DMS153 treated with DMSO at 0.1 percent for 48 hours (cell line): ENCODE measurements around the gene CELA2A.
"Not testable (repeated sequence)": the region's sequence is repeated elsewhere in the genome, so short reads cannot be mapped to it uniquely, and the experiment has no call there.

Experiments used
- DNase-seq: peaks from one replicate; lab custom pipeline; 2025; ENCODE audit not compliant: unreplicated experiment; lab: John Stamatoyannopoulos, UW

CELA2A gene

GRCh38 chr1:15424981-15425380 lies 31.6 kb upstream of the CELA2A start:
- DNase-seq = no peak

DNA sequence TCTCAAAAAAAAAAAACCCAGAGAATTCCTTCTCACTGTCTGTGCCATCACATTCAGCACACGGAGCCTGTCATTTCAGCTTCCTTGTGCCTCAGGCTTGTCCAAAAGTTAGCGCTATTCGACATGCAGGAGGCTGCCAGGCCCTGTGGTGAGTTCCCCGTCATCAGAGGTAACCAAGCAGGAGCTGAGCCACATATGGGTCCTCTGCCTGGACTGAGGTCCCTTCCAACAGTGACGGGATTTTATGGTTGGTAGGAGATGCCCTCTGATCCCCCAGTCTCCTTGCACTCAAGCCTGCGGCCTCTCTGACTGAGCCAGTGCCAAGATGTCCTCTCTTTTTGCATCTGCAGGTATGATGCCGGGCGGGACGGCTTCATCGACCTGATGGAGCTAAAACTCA lies 31.0 kb upstream of the CELA2A start:
- no peak for DNase-seq

DNA sequence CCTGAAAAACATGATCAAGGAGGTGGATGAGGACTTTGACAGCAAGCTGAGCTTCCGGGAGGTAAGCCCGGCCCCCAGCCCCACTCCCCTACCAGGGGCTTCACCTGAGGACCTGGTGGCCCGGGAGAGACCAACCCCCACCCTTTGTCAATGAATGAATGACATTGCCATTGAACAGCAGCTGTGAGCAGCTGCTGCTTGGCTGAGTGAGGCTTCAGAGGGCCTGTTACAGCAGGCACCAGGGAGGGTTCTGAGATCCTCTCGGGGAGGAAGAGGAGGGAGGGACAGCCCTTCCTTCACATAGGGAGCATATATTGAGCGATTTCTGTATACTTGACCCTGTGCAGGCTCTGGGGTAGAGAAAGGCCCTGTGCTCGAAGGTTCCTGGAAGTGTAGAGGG lies 30.6 kb upstream of the CELA2A start:
- no peak for DNase-seq

GRCh38 chr1:15426492-15427279 lies 29.8 kb upstream of the CELA2A start:
- no peak for DNase-seq

DNA sequence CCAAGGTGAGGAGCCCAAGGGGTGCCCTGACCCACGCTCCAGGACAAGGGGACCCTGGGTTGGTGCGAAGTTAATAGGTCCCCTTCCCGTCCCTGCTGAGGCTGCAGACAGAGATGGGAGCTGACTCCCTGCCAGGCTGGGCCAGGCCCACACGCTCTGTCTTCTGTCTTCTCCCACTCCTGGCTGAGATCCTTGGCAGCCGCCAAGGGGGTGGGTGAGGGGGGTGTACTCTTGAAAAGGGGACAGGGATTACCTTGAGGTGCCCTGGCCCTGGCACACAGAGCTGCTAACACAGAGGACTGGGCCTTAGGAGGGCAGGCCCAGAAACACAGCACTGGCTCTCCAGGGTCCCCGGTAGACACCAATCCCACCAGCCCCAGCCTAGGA lies 29.3 kb upstream of the CELA2A start:
- DNase-seq = no peak

DNA sequence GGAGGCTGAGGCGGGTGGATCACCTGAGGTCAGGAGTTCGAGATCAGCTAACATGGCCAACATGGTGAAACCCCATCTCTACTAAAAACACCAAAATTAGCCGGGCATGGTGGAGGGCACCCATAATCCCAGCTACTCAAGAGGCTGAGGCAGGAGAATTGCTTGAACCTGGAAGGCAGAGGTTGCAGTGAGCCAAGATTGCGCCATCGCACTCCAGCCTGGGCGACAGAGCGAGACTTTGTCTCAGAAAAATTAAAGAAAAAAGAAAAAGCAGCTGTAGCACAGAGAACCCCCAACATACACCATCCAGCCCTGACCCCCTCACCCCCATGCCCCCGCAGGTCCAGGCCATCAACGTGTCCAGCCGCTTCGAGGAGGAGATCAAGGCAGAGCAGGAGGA lies 28.3 kb upstream of the CELA2A start:
- not testable (repeated sequence) for DNase-seq

GRCh38 chr1:15428815-15429435 lies 27.6 kb upstream of the CELA2A start:
- DNase-seq = no peak

GRCh38 chr1:15429701-15430149 lies 26.8 kb upstream of the CELA2A start:
- no peak for DNase-seq

GRCh38 chr1:15430787-15431570 lies 25.6 kb upstream of the CELA2A start:
- no peak for DNase-seq

- no peak for DNase-seq
These were observed 25.0 kb upstream of the CELA2A start for GRCh38 chr1:15431571-15431948.

GRCh38 chr1:15432324-15432723 lies 24.2 kb upstream of the CELA2A start:
- DNase-seq = no peak

DNA sequence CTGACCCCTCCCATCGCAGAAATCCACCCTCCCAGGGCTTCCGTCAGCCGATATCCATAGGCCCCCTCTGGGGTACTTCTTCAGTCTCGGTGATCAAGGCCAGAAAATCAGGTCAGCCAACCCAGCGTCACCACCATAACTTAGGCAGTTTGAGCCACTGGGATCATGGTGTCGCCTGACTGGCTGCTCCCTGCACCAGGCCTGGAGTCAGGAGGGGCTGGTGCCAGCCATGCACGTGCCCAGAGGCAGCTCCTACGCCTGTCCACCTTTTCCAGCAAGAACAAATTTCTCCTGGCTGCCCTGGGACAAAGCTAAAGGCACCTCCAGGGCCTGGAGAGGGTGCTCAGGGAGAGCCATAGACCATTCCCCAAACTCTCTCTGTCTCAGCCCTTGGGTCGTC lies 23.1 kb upstream of the CELA2A start:
- DNase-seq = no peak

- DNase-seq = not testable (repeated sequence)
These were observed 21.8 kb upstream of the CELA2A start for GRCh38 chr1:15434739-15435138.

GRCh38 chr1:15435239-15436077 lies 21.1 kb upstream of the CELA2A start:
- DNase-seq = no peak

GRCh38 chr1:15436881-15437442 lies 19.6 kb upstream of the CELA2A start:
- no peak for DNase-seq

- DNase-seq = no peak
These were observed 17.2 kb upstream of the CELA2A start for GRCh38 chr1:15439325-15439724.

- no peak for DNase-seq
These were observed 16.2 kb upstream of the CELA2A start for GRCh38 chr1:15440357-15440756.

DNA sequence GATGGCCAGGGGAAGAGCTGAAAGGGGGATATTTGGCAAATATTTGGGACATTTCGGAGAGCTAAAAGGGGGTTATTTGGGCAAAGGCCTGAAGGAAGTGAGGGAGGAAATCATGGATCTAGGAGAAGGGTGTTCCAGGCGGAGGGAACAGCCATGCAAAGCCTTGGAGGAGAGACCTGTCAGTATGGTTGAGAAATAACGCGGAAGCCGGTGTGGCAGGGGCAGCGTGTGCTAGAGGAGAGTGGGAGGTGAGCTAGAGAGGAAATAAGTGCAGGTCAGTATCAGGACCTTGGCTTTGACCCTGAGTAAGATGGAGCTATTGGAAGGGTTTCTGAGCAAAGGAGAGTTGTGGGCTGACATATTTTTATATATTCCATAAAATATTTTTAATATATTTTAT lies 15.3 kb upstream of the CELA2A start:
- DNase-seq = no peak

DNA sequence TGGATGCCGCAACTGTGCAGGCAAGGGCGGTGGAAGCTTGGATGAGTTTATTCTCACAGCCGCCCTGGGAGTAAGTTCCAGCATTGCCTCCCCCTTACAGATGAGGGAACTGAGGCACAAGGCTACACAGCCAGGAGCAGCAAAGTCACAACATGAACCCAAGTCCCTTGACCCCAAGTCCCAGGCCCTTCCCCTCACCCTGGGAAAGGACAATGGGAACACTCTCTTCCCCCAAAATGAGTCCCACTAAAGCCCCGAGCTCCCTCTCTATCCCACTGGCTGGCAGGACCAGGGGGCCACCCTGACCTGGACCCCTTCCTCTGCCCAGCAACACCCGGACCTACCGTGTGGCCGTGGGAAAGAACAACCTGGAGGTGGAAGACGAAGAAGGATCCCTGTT lies 14.4 kb upstream of the CELA2A start:
- no peak for DNase-seq

GRCh38 chr1:15442759-15443158 lies 13.8 kb upstream of the CELA2A start:
- no peak for DNase-seq

GRCh38 chr1:15443281-15443680 lies 13.3 kb upstream of the CELA2A start:
- DNase-seq = no peak
